ENCODE data around the gene MXRA8.
A peak's percentile ranks its signal among the peaks of the same experiment; 100 is the strongest.

The MXRA8 gene

GRCh38 chr1:1324524-1325287 is 33.6 kb downstream of the MXRA8 start, which contains the start of the genes CPTP and INTS11:
Gene CPTP (plus strand): TSS chr1:1324802. CDS start chr1:1326911, 2,109 bp downstream.
Gene INTS11 (minus strand): TSS chr1:1324660. CDS start chr1:1324608, 52 bp downstream.
- TF ChIP-seq, protein P1, sequence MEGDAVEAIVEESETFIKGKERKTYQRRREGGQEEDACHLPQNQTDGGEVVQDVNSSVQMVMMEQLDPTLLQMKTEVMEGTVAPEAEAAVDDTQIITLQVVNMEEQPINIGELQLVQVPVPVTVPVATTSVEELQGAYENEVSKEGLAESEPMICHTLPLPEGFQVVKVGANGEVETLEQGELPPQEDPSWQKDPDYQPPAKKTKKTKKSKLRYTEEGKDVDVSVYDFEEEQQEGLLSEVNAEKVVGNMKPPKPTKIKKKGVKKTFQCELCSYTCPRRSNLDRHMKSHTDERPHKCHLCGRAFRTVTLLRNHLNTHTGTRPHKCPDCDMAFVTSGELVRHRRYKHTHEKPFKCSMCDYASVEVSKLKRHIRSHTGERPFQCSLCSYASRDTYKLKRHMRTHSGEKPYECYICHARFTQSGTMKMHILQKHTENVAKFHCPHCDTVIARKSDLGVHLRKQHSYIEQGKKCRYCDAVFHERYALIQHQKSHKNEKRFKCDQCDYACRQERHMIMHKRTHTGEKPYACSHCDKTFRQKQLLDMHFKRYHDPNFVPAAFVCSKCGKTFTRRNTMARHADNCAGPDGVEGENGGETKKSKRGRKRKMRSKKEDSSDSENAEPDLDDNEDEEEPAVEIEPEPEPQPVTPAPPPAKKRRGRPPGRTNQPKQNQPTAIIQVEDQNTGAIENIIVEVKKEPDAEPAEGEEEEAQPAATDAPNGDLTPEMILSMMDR (conservative IDR thresholded peaks at IDR 0.05) = no peak
- H3K27ac ChIP-seq = peak within 1 kb of the TSS; percentile 97

GRCh38 chr1:1324084-1324523 is 34.3 kb downstream of the MXRA8 start:
- peak overlapping the region; percentile 97 for H3K27ac ChIP-seq
- TF ChIP-seq, protein P1 (conservative IDR thresholded peaks at IDR 0.05) = no peak

- TF ChIP-seq, protein P1 (conservative IDR thresholded peaks at IDR 0.05) = no peak
- no peak overlapping the region for H3K27ac ChIP-seq
Measured at GRCh38 chr1:1322952-1323351, 35.4 kb downstream of the MXRA8 start.

DNA sequence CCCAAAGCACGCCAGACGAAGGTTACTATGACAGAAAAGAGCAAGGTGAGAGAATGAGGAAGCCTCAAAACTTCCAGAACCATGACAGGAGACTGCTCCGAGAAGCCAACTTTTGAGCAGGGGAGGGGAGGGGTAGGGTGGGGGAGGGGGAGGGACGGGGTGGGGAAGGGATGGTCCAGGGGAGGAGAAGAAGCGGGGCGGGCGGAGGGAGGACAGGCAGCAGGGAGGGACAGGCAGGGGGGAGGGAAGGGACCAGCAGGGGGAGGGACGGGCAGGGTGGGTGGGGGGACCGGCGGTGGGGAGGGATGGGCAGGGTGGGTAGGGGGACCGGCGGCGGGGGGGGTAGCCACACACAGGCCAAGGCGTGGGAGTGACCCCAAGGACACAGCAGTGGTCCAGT is 35.9 kb downstream of the MXRA8 start:
- no peak overlapping the region for H3K27ac ChIP-seq
- TF ChIP-seq, protein P1 (conservative IDR thresholded peaks at IDR 0.05) = no peak

GRCh38 chr1:1321477-1321876 is 36.9 kb downstream of the MXRA8 start:
- H3K27ac ChIP-seq = no peak overlapping the region; the same call in 1 of the 2 replicates
- TF ChIP-seq, protein P1 (conservative IDR thresholded peaks at IDR 0.05) = no peak

GRCh38 chr1:1320666-1321448 is 37.5 kb downstream of the MXRA8 start:
- H3K27ac ChIP-seq = no peak overlapping the region; the same call in 1 of the 2 replicates
- TF ChIP-seq, protein P1 (conservative IDR thresholded peaks at IDR 0.05) = no peak

DNA sequence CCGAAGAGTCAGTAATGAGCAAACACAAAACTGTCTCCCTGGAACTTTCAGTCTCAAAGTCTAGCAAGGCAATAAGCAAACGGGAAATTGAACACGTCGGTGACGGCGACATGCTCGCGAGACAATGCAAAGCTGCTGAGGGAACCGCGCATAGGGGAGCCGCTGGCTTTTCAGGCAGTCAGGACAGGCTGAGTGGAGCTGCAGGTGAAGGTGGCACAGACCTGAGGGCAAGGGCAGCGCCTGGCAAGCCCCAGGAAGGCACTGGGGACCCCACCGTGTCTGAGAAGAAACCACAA is 38.8 kb downstream of the MXRA8 start:
- H3K27ac ChIP-seq = no peak overlapping the region

More for the DNA sequence above, 38.8 kb downstream of the MXRA8 start:
- TF ChIP-seq, protein P1 (conservative IDR thresholded peaks at IDR 0.05) = no peak

All from VCaP (cell line).